Endometrial microvascular endothelial cells (primary cell): Measurements from ENCODE around the gene SNX13. TPM values are rescaled to one million over a fixed set of nuclear protein-coding genes. Genes with fewer than 3 reads are reported as not detected.
"Not testable (repeated sequence)": the region's sequence is repeated elsewhere in the genome, so short reads cannot be mapped to it uniquely, and the experiment has no call there.

Experiments used
- in situ Hi-C: cut with HindIII; loops from 2 replicates; pipeline ENCODE4 v1.10.0; 2017; ENCODE audit warnings: low sequenced_read_pairs, low pct_unique_long_range_greater_than_20kb; ENCODE audit errors: inconsistent ontology term
- total RNA-seq: library from RNA; depleted of rRNA; stranded (reverse); fragments of >200 nt; gene quantifications from one replicate; pipeline ENCODE4 v1.2.3, GENCODE V29; 2015; ENCODE audit errors: inconsistent ontology term

The SNX13 gene
- total RNA-seq, 1 donor from 2014 or later: 28.9 TPM

- in situ Hi-C loops: no loop called here
These were observed 18.4 kb downstream of the SNX13 start for GRCh38 chr7:17921857-17922416.

GRCh38 chr7:17917842-17918241 is 22.5 kb downstream of the SNX13 start:
- in situ Hi-C loops: no loop called here

- in situ Hi-C loops: no loop called here
These were observed 23.5 kb downstream of the SNX13 start for GRCh38 chr7:17916786-17917185.

- in situ Hi-C loops: no loop called here
These were observed 24.5 kb downstream of the SNX13 start for GRCh38 chr7:17915796-17916195.

GRCh38 chr7:17915168-17915567 is 25.1 kb downstream of the SNX13 start:
- in situ Hi-C loops: no loop called here

- in situ Hi-C loops: no loop called here
These were observed 27.0 kb downstream of the SNX13 start for GRCh38 chr7:17913250-17913649.

GRCh38 chr7:17912536-17913235 is 27.6 kb downstream of the SNX13 start:
- in situ Hi-C loops: no loop called here

GRCh38 chr7:17912050-17912449 is 28.2 kb downstream of the SNX13 start:
- in situ Hi-C loops: no loop called here

GRCh38 chr7:17910377-17910776 is 29.9 kb downstream of the SNX13 start:
- in situ Hi-C loops: no loop called here

GRCh38 chr7:17909310-17909709 is 31.0 kb downstream of the SNX13 start:
- in situ Hi-C loops: not testable (repeated sequence)

GRCh38 chr7:17907014-17907413 is 33.3 kb downstream of the SNX13 start:
- in situ Hi-C loops: no loop called here

GRCh38 chr7:17903337-17903736 is 37.0 kb downstream of the SNX13 start:
- in situ Hi-C loops: no loop called here

- in situ Hi-C loops: no loop called here
These were observed 37.7 kb downstream of the SNX13 start for GRCh38 chr7:17902599-17902998.

GRCh38 chr7:17900464-17900863 is 39.8 kb downstream of the SNX13 start:
- in situ Hi-C loops: no loop called here

GRCh38 chr7:17898111-17898510 is 42.2 kb downstream of the SNX13 start:
- in situ Hi-C loops: no loop called here

GRCh38 chr7:17887286-17887685 is 53.0 kb downstream of the SNX13 start:
- in situ Hi-C loops: no loop called here

- in situ Hi-C loops: no loop called here
These were observed 57.6 kb downstream of the SNX13 start for GRCh38 chr7:17882685-17883084.

GRCh38 chr7:17879075-17879661 is 61.1 kb downstream of the SNX13 start:
- in situ Hi-C loops: no loop called here

- in situ Hi-C loops: no loop called here
These were observed 61.7 kb downstream of the SNX13 start for GRCh38 chr7:17878627-17879026.

GRCh38 chr7:17871815-17872533 is 68.3 kb downstream of the SNX13 start:
- in situ Hi-C loops: no loop called here
